GM19463 (cell line): ENCODE results near the gene P2RX7.
"Not testable (repeated sequence)": the region's sequence is repeated elsewhere in the genome, so short reads cannot be mapped to it uniquely, and the experiment has no call there.

ENCODE experiments used
- ATAC-seq: cut with Tn5 transposase; IDR thresholded peaks from one replicate; pipeline ENCODE4 v1.9.1; 2021; ENCODE audit warnings: mild to moderate bottlenecking, moderate library complexity; ENCODE audit not compliant: unreplicated experiment

Gene P2RX7

DNA sequence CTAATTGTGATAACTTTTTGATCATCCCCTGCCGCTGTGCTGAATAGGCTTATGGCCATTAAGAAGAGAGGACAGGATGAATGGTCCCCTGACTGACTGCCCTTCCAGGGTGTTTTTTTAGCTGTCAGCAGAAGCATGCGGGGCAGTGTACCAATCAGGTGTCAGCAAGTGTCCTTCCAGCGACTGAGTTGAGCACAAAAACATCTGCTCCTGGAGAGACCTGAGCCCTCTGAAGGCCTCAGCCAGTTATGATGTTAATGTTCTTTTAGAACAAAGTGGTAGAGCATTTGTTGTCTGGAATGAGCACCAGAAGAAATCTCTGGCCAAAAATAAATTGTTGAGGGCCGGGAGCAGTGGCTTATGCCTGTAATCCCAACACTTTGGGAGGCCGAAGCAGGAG lies 37.5 kb downstream of the P2RX7 start:
- no peak for ATAC-seq

DNA sequence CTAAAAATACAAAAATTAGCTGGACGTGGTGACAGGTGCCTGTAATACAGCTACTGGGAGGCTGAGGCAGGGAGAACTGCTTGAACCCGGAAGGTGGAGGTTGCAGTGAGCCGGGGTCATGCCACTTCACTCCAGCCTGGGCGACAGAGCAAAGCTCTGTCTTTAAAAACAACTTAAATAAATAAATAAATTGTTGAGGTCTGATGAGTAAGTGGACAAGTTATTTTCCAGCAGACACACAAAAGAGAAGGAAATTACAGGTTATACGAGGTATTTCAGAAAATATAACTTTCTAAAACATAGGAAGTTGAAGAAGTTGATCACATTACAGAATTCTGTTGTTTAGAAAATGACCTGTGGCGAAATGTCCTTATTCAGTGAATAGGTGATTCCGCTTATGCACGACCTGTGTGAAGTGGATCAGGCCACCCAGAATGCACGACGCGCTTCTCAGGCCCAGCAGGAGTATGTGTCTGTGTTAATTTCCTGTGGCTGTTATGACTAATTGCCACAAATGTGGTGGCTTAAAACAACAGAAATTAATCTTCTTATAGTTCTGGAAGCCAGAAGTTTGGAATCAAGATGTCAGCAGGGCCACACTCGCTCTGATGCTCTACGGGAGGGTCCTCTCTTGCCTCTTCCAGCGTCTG lies 38.1 kb downstream of the P2RX7 start:
- ATAC-seq: no peak

DNA sequence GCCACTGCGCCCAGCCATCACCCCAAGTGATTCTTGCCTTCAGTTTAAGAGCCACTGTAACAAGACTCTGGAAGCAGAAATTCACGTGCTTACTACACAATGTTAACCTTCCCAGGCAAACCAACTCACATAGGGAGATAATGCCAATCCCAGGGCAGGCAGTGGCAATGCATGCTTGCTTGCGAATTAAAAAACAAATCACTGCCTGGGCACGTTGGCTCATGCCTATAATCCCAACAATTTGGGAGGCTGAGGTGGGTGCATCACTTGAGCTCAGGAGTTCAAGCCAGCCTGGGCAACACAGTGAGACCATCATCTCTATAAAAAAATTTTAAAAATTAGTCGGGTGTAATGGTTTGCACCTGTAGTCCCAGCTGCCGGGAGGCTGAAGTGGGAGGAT lies 39.5 kb downstream of the P2RX7 start:
- no peak for ATAC-seq

GRCh38 chr12:121175383-121176119 lies 42.9 kb downstream of the P2RX7 start:
- ATAC-seq: no peak

- ATAC-seq: no peak
Observed at GRCh38 chr12:121176826-121177529, 44.3 kb downstream of the P2RX7 start.

DNA sequence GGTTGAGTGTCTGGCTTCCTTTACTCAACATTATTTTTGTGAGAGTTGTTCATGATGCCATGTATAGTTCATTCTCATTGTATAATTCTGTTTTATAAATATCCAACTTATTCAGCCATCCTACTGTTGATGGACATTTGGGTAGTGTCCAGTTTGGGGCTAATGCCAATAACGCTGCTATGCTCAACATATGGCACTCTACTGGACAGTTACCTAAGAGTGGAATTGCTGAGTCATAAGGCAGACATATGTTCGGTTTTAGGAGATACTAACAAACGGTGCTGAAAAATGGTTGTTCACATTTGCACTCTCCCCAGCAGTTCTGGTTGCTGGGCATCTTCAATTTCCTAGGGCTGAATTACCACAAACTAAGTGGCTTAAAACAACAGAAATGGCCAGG lies 48.5 kb downstream of the P2RX7 start:
- ATAC-seq: no peak

- ATAC-seq: no peak
Observed at GRCh38 chr12:121182222-121182893, 49.7 kb downstream of the P2RX7 start.

- ATAC-seq: no peak
Observed at GRCh38 chr12:121184425-121184824, 51.7 kb downstream of the P2RX7 start.

DNA sequence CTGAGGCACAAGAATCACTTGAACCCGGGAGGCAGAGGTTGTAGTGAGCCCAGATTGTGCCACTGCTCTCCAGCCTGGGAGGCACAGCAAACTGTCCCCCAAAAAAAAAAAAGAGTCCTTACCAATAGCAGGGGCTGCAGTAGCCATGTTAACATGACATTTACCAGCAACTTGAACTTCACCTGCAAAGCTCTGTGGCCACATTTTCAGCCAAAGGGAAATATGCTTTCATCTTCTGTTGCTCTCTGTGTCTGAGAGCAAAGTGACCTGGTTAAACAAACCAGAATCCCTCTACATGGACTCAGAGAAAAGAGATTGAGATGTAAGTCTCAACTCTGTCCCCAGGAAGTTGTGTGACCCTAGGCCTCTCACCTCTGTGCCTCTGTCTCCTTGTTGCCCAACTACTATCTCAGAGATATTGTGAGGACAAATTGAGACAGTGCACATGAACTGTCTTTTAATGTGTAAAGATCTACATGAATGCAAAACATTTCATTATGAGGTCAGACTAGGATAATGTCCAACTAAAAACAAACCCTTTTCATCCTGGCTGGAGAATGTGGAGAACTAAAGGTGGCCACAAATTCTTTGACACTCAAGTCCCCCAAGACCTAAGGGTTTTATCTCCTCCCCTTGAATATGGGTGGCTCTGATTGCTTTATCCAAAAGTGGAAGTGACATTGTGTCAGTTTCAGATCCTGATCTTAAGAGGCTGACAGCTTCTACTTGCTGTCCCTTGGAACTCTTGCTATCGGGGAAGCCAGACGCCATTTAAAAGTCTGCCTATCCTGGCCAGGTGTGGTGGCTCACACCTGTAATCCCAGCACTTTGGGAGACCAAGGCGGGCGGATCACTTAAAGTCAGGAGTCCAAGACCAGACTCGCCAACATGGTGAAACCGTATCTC lies 52.6 kb downstream of the P2RX7 start:
- ATAC-seq: no peak

DNA sequence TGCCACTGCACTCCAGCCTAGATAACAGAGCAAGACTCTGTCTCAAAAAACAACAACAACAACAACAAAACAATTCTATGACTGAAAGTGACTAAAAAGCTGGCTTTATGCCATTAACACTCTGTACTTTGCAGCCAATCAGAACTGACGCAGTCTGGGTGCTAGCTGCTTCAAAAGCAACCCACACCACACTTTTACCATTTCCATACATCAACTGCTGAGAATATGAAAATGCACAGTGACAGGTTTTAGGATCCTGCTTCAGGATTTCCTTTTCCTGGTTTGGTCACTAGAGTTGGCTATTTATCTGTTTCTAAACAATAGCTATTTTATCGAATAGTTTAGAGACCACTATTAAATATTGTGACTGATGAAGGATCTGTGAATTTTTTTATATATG lies 54.1 kb downstream of the P2RX7 start:
- ATAC-seq: no peak

DNA sequence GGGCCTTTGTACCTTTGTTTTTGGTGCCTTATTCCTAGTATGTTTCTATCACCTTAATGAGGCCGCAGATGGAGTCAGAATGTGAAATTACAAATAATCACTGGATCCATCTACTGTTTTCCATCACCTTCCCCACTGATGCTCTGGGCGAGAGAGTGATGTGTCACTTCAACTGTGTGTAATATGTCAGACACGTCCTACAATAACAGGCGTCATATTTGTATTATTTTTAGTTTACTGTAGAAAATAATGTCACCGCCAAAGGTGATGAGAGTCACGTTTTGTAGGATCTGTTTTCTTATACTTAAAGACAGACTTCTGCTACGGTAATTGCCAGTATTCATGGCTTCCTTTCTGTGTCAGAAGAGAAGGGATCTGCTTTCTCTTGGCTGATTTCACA lies 54.8 kb downstream of the P2RX7 start:
- ATAC-seq: no peak

DNA sequence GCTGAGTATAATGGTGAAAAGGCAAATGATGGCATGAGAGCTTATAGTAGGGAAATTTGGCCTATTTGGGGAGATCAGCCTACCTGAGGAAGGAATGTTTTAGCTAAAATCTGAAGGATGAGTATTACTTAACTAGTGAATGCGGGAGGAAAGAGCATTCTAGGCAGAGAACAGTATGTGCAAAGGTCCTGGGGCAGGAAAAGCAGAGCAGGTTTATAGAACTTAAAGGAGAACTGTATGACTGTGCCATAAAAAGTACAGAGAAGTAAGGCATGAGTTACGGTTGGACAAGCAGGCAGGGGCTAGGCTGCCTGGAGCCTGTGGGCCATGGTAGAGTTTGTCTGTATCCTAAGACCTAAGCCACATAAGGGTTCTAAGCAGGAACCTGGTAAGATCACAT lies 55.6 kb downstream of the P2RX7 start:
- no peak for ATAC-seq

- no peak for ATAC-seq
Observed at GRCh38 chr12:121189131-121189530, 56.5 kb downstream of the P2RX7 start.

- ATAC-seq: no peak
Observed at GRCh38 chr12:121189619-121190155, 57.0 kb downstream of the P2RX7 start.

DNA sequence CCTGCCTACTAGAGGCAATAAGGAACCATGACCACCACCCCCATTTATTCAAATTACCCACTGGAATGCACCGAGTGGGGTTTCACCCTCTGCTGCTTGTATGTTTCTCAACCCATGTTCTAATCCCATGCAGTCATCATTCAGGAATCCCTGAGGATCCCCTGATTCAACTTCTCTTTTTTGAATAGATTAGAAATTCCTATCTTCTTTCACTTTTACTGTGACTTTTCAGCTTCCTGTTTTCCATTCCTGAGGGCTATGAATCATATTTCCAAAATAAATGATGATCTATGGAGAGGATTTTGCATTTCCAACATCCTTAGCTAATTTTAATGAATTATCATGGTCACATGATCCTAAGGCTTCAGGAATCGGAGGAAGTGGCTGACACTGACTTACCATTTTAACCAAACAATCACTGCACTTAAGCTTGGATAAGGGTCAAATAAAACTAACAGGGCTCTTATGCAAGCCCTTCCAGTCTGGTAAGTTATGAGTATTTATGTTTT lies 57.9 kb downstream of the P2RX7 start:
- no peak for ATAC-seq

DNA sequence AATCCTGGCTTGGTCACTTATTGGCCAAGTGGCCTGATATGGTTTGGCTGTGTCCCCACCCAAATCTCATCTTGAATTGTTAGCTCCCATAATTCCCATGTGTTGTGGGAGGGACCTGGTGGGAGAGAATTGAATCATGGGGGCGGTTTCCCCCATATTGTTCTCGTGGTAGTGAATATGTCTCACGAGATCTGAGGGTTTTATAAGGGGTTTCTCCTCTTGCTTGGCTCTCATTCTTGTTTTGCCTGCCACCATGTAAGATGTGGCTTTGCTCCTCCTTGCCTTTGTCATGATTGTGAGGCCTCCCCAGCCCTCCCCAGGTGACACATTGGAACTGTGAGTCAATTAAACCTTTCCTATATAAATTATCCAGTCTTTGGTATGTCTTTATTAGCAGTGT lies 58.5 kb downstream of the P2RX7 start:
- ATAC-seq: no peak

DNA sequence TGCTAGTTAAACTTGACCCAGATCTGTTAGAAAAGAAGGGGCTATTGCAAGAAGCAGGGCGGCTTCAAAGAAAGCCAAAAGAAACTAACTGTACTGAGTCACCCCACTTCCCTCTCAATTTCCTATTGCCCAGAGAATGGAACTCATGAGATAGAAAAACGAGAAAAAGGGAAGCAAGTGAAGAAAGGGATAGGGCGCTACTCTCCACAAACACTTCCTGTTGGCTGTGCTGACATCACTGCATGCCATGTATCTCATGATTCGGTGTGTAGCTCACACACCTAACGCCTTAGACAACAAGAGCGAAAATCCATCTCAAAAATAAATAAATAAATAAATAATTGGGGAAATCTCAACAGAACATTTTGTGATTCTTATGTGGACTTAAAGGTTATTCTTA lies 64.2 kb downstream of the P2RX7 start:
- no peak for ATAC-seq

GRCh38 chr12:121198949-121199348 lies 66.3 kb downstream of the P2RX7 start:
- no peak for ATAC-seq

- ATAC-seq: not testable (repeated sequence)
Observed at GRCh38 chr12:121201140-121201539, 68.5 kb downstream of the P2RX7 start.
